Measurements from ENCODE around the gene GPR180.
"Not testable (repeated sequence)": the region's sequence is repeated elsewhere in the genome, so short reads cannot be mapped to it uniquely, and the experiment has no call there.

The GPR180 gene

DNA sequence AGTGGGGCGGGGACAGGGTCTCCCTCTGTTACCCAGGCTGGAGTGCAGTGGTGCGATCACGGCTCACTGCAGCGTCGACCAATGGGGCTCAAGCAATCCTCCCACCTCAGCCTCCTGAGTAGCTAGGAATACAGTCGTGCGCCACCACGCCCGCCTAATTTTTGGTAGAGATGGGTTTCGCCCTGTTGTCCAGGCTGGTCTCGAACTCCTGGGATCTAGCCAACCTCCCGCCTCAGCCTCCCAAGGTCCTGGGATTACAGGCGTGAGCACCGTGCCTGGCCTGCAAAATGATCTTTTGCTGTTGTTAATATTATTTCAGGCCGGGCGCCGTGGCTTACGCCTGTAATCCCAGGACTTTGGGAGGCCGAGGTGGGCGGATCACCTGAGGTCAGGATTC, 5.1 kb upstream of the GPR180 start:
- DNase-seq (ENCODE audit: low read depth), result no peak

DNA sequence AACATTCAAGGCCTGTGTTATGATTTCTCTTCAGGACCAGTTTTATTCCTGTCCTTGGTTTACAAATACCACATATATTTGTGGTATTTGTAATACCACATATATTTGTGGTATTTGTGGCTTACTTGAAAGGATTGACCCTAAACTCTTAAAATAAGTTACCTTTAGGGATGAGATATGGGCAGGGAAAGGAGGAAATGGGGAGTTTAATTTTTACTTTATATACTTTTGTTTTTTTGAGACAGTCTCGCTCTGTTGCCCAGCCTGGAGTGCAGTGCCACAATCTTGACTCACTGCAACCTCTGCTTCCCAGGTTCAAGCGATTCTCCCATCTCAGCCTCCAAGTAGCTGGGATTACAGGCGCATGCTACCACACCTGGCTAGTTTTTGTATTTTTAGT, 3.4 kb upstream of the GPR180 start:
- DNase-seq (ENCODE audit: low read depth), result no peak

DNA sequence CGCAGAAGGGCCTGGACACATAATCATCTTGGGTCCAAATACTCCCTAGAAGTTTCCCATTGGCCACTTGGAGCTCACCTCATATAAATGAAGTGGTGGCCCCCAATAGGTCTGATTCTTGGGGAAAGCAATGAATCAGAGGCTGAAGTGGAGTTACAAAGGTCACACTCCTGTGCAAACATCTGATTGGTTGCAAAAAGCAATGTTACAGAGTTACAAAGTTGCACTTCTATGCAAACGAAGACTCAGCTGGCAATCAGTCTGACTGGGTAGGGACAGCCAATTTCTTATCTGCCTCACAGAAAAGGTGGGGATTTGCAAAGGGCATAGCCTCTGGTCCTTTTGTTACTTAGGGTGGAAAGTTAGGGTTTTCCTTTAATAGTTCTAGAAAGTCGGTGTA, 1.8 kb upstream of the GPR180 start:
- DNase-seq (ENCODE audit: low read depth), result no peak

DNA sequence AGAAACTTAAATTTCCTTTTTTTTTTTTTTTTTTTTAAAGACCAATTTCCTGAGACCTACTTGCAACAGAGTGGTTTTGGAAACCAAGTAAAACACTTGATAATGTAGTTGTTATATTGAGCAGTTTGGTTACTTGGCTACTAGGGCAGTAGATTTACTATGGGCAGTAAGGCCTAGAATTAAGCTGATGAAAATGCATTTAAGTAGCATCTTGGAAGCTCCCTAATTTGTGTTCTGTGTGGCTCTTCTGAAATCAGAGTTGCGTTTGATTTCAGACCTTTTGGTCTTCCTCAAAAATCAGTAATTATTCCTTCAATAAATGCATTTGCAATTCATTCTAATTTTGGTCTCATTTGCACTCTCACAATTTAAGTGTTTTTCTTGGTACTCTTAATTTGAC, 810 bp downstream of the GPR180 start:
- no peak for DNase-seq (ENCODE audit: low read depth)

DNA sequence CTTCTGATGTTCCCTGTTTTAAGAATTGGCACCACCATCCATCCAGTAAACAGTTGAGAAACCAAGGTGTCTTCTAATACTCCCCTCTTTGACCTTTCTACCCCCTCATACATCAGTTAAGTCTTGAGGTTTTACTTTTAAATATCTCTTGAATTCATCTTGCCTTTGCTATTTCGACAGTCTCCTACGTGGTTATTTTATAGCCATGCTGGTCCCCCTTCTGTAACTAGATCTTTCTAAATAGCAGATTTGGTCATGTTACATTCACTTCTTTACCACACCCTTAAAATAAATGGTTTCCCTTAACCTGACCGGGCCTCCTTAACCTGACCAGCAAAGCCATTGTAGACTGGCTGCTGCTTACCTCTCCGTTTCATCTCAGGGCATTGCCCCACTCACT, 5.4 kb downstream of the GPR180 start:
- no peak for DNase-seq (ENCODE audit: low read depth)

DNA sequence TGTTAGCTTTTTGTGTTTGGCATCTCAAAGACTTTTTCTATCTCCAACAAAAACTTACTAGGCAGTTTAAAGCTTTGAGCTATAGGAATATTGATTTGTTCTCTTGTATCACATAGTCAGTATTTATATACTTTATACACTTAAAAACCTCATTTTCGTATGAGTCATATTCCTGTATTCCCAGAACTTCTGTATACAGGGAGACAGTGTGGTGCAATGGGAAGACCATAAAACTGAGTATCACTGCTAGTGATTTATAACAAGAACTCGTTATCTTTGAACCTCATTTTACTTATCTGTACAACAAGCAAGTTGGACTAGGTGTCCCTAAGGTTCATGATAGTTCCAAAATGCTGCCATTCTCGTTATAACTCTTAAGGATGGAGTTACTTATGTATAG, 6.3 kb downstream of the GPR180 start:
- DNase-seq (ENCODE audit: low read depth), result no peak

DNA sequence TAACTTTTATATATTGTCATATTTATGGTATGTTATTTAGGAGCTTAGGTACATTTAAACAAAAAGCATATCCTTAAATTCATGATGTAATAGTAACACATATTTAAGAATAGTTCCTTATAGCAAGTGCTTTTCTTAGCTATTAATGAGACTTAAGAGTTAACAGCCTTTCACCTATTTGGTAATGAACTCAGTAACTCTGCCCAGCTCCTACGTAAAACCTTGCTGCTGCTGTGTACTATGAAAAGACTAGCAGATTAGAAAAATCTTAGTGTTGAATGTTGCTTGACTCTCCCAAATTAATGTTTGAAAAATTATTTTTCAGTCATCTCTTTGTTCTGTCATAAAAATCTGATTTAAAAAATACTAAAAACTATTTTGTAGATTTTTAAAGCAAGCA, 6.9 kb downstream of the GPR180 start:
- no peak for DNase-seq (ENCODE audit: low read depth)

DNA sequence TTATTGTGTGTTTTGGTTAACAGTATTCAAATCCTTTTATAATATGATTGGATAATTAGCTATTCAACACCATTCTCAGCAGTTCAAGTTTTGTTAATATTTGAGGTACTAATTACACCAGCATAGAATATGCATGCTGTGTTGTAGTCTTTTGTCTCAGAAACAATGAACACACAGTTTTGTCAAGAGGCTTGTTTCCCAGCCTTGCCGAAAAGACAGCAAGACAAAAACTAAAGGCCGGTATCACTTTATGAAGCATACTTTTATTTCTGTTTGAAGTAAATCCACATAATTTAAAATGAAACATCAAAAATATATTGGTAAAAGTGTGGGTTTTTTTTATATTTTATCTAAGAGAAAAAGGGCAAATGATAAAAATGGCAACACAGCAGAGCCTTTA, 7.5 kb downstream of the GPR180 start:
- no peak for DNase-seq (ENCODE audit: low read depth)

DNA sequence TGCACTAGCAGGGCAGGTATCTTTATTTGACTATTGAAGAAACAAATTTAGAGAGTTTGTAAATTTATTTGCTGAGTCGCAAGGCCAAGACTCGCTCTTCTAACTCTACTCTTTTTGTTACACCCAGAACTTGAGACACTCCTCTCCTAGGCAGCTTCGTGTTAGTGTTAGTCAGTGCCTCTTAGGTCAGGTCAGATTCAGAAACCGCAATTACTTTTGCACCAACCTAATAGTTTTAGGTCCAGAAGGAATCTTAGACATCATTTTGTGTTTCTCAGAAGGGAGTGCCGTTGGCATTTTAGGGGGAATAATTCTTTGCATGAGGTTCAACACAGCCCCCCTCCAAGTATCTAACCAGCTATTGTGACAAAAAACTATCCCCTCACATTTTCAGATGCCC, 8.8 kb downstream of the GPR180 start:
- DNase-seq (ENCODE audit: low read depth), result no peak

DNA sequence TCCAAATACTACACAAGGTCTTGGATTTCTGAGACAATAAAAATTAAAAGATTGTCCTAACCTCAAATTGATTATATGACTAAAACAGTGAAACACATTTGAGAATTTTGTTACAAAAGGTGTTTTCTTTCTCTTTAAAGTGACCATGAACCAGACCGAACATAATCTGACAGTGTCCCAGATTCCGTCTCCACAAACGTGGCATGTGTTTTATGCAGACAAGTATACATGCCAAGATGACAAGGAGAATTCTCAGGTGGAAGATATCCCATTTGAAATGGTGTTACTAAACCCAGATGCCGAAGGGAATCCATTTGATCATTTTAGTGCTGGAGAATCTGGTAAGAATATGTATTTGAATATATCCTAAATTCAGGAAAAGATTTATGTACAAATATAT, 10.4 kb downstream of the GPR180 start:
- DNase-seq (ENCODE audit: low read depth), result no peak

DNA sequence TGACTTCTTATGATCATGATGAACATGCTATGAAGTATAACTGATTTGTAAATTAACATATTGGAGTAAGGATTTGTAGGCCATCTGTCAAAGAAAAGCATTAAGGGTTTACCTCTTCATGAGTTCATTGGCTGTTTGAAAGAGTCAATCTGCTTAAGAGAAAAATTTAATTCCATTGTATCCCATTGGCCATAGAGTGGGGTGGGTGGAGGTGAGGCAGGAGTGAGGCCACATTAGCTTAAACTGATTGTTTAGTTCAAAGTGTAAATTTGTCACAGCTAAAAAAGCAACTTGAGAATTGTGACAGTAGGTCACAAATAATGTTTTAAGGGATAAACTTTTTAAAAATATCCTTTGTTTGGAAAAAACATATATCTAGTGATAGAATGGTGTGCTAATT, 11.4 kb downstream of the GPR180 start:
- DNase-seq (ENCODE audit: low read depth), result no peak

DNA sequence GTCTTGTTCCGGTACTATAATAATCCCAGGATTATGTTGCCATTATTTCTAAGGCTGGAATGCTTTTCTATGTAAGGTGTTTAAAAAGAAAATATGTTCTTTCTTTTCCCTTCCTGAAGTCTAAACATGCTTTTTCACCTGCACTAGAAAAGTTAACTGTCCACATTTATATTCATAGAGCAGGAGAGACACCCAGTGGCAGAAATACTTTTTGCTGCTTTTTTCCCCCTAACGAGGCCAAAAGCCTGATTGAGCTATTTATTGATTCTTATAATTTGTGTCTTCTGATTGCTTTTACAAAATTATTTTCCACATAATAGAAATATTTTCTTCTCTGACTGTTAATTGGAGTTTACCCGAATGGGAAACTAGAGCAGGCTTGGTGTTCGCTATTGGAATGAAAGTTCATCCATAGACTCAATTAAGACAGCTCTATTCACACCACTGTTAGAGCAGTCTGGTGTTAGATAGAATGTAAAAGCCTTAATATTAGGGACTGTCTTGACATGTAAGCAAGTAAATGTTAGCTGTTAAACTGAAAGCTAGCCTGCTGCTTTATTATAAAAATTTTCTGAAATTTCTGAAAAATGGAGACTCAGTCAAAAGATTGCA, 15.8 kb downstream of the GPR180 start:
- DNase-seq (ENCODE audit: low read depth), result no peak

DNA sequence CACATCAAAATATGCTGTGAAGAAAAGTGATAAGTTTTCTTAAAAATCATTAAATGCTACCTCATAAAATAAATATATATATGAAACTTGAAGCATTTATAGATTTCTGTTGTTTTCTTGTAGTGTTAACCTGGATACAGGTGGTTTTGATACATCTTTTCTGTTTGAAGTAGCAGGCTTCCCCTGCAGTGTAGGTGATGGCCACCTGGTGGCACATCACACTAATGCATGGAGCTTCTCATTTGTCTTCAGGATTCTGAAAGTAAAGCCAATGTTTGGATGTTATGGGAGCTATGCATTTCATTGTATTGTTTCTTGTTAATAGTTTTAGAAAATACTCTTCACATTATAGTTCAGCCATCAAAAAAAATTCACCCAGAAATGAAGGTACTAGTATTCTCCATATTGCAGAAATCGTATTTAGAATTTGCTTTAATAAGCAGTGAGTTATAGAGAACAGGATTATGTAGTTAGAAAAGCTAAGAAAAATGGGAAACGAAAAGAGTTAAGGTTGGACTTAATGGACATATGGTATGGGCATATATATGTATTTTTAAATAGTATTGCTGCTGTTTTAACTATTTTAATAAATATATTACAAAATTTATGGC, 18.7 kb downstream of the GPR180 start:
- no peak for DNase-seq (ENCODE audit: low read depth)

DNA sequence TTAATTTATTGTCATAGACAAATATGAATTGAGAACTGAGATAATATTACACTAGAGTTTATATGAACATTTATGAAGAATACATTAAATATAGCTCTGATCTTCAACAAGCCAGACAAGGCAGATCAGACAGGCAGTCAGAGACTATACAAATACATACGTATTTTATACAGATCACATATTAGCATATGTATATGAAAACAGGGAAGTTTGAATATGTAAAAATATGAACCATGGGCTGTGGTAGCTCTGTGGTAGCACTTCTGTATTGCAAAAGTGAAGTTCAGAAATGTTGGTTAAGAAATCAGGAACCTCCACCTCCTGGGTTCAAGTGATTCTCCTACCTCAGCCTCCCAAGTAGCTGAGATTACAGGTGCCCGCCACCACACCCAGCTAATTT, 20.7 kb downstream of the GPR180 start:
- DNase-seq (ENCODE audit: low read depth), result no peak

DNA sequence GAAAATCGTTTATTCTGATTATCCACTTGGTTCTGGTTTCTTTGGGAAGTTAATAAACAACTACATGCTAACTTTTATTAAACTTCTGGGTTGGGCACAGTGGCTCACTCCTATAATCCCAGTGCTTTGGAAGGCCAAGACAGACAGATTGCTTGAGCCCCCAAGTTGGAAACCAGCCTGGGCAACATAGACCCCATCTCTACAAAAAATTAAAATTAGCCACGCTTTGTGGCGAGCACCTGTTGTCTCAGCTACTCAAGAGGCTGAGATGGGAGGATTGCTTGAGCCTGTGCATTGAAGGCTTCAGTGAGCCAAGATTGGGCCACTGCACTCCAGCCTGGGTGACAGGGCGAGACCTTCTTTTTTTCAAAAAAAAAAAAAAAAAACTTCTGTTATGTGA, 21.7 kb downstream of the GPR180 start:
- DNase-seq (ENCODE audit: low read depth), result no peak

DNA sequence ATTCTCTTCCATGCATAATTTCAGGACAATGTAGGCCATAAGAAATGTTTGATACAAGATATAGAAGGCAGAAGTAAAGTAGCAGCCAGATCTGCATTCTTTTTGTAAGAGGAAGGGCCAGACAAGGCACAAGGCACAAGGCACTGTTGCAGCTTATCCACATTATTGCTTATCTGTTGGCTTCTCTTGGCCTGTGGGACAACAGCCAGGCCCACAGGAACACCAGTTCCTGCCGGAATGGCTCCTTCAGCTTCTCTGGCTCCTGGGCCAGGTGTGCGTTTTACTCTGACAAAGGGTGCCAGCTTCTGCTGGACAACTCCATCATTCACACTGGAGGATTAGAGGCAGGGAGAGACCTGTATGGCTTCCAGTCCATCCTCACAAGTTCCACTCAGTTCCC, 29.2 kb downstream of the GPR180 start:
- DNase-seq (ENCODE audit: low read depth), result no peak

DNA sequence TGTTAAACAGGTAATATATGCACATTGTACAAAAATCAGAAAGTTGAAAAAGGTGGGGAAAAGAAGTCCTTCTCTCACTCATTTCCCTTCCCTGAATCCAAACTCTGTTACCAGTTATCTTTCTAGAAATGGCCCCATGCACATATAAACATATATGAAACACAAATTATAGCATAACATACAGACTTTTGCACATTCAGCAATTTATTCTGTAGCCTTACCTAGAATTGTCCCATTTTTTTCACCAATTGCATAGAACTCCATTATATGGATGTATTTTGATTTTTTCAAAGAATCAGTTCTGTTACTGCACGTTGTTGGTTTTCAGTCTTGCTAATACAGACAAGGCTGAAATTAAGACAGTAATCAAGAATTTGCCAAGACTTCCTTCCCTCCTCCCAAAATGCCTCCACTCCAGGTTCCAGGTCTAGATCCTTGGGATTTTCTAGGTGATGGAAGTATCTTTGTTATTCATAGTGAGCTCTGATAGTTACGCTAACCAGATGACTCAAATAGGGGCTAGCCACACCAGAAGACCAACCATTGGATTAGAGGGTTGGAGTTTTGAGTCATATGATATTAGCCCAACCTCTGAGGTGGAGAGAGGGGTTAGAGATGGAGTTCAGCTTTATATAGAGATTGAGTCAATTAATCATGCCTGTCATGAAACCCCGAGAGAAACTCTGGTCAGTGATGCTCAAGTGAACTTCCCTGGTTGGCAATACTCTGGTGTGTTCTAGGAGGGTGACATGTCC, 30.7 kb downstream of the GPR180 start:
- no peak for DNase-seq (ENCODE audit: low read depth)

DNA sequence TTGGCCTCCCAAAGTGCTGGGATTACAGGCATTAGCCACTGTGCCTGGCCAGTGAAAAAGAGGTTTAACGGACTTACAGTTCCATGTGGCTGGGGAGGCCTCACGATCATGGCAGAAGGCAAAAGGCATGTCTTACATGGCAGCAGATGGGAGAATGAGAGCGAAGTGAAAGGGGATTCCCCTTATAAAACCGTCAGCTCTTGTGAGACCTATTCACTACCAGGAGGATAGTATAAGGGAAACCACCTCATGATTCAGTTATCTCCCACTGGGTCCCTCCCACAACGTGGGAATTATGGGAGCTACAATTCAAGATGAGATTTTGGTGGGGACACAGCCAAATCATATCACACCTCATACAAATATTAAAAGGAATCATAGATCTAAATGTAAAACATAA, 34.4 kb downstream of the GPR180 start:
- DNase-seq (ENCODE audit: low read depth), result not testable (repeated sequence)

DNA sequence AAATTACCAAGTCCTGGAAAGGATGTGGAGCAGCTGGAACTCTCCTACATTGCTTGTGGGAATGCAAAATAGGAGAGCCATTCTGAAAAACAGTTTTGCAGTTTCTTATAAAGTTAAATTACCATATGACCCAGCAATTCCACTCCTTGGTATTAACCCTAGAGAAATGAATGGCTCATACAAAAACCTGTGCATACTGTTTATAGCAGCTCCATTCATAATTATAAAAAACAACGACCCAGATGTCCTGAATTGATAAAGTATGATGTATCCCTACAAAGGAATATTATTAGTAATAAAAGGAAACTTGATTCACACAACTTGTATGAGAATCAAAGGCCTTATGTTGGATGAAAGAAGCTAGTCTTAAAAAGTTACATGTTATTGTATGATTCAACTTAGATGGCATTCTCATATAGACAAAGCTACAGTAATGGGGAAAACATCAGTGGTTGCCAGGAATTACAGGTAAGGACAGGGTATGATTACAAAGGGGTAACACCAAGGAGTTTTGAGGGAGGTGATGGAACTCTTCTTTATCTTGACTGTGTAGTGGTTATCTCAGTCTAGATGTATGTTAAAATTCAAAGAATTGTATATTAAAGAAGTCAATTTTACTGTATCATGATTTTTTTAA, 35.4 kb downstream of the GPR180 start:
- DNase-seq (ENCODE audit: low read depth), result no peak

DNA sequence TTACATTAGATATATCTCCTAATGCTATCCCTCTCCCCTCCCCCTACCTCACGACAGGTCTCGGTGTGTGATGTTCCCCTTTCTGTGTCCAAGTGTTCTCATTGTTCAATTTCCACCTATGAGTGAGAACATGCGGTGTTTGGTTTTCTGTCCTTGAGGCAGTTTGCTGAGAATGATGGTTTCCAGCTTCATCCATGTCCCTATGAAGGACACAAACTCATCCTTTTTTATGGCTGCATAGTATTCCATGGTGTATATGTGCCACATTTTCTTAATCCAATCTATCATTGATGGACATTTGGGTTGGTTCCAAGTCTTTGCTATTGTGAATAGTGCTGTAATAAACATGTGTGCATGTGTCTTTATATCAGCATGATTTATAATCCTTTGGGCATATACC, 36.0 kb downstream of the GPR180 start:
- not testable (repeated sequence) for DNase-seq (ENCODE audit: low read depth)

DNA sequence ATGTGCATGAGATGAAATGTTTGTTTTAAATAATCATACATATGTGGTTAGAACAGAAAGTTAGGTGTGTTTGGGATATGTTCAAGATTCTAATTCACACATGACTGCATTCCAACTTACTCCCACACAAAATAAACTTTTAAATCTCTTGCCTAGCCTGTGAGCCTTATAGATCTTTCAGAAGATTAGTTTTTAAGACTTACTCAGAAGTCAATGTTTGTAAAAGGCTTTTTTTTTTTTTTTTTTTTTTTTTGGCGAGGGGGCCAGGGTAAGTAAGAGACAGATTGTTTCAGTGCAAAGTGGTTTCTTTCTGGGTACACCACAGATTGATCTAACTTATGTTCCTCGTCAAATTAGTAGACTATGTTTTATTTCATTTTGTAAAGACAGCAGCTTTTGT, 39.1 kb downstream of the GPR180 start:
- DNase-seq (ENCODE audit: low read depth), result no peak

DNA sequence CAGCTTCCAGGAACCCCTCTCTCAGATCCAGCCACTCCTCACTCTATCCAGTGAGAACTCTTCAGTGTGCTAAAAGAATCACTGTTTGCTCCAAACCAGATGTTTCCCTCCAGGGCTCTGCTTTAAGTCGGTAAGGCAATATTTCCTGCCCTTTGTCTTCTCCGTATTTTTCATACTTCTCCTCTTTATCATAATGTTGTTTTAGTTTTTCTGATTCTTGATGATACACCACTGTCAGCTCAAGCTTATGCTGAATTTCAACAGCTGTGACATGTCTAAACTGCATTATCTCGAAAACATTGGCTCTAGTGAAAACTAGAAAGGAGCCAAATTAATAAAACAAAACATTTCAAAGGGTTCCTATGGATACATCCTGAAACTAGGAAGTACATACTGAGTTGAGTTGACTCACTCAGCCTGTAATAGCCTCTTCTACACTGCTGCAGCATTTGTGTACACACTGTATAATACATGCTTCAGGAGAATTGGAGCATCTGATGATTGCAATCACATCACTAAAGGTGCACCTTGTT, 39.8 kb downstream of the GPR180 start:
- no peak for DNase-seq (ENCODE audit: low read depth)

DNA sequence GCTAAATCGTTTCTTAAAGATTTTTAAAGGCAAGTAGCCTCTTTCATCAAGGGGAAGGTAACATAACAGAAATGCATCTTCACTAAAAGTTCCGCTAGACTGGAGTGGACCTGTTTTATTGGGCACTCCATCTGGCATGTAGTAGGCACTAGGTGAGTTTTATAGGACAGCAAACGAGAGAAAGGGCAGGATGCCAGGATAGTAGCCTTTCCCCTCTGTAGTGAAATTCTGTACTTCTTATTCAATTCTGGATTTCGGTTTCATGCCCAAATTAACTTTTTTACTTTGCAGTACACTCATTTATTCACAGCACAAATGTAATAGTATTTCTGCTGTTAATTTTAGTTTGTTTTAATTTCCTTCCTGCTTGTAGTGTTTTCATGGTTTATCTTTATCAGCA, 45.2 kb downstream of the GPR180 start:
- DNase-seq (ENCODE audit: low read depth), result no peak

Measured in stimulated activated CD8-positive, alpha-beta memory T cell treated with anti-CD3 and anti-CD28 coated beads, Interleukin-12 subunit alpha, Interleukin-12 subunit beta, amount 100 ng/mL, for 4 hours (primary cell).